Natural killer cell (primary cell): ENCODE results near the gene ANXA1. TPM values are rescaled to one million over a fixed set of nuclear protein-coding genes. Genes with fewer than 3 reads are reported as not detected.

Experiments
- ATAC-seq, 3 donors: fragments of 150-1000 bp in 2 of 3; fragments of 200-7000 bp in 1 of 3; cut with Tn5 transposase; 1 replicate in 1 of 3; 2 replicates in 2 of 3; pipeline ENCODE4 v1.10.0; 2021; ENCODE audit warnings: mild to moderate bottlenecking in 2 of 3, moderate library complexity in 2 of 3
- DNase-seq, 2 donors: peaks; one replicate each; pipeline versions ENCODE4 v3.0.0 to v3.0.0-alpha.2; 2013 to 2021; ENCODE audit warnings: mixed read lengths in 1 of 2
- H3K27ac ChIP-seq: one replicate; pipeline ENCODE4 v1.5.1; 2013; ENCODE audit warnings: mild to moderate bottlenecking, low read length
- H3K27me3 ChIP-seq: one replicate; pipeline ENCODE4 v1.6.1; 2013; ENCODE audit warnings: low read length; ENCODE audit not compliant: control insufficient read depth, insufficient read depth
- H3K36me3 ChIP-seq: one replicate; pipeline ENCODE4 v1.6.1; 2013; ENCODE audit warnings: low read length; ENCODE audit not compliant: control insufficient read depth, insufficient read depth
- H3K4me1 ChIP-seq: one replicate; pipeline ENCODE4 v1.6.1; 2013; ENCODE audit warnings: low read length; ENCODE audit not compliant: control insufficient read depth, insufficient read depth
- H3K4me3 ChIP-seq: one replicate; pipeline ENCODE4 v1.5.1; 2013; ENCODE audit warnings: low read length
- H3K9me3 ChIP-seq: one replicate; pipeline ENCODE4 v1.6.1; 2013; ENCODE audit warnings: low read length; ENCODE audit not compliant: control insufficient read depth, insufficient read depth
- H3K27ac Mint-ChIP-seq, 2 donors: one replicate each; pipeline ENCODE4 v1.8.0; 2022; ENCODE audit warnings: mild to moderate bottlenecking in 2 of 2, mixed read lengths in 2 of 2, moderate library complexity in 1 of 2
- H3K27me3 Mint-ChIP-seq, 2 donors: one replicate each; pipeline ENCODE4 v1.8.0; 2022; ENCODE audit warnings: low read depth in 2 of 2, mixed read lengths in 2 of 2
- H3K36me3 Mint-ChIP-seq: one replicate; pipeline ENCODE4 v1.8.0; 2022; ENCODE audit warnings: mixed read lengths
- H3K4me1 Mint-ChIP-seq, 2 donors: one replicate each; pipeline ENCODE4 v1.8.0; 2022; ENCODE audit warnings: mixed read lengths in 2 of 2
- H3K4me3 Mint-ChIP-seq: one replicate; pipeline ENCODE4 v1.8.0; 2022; ENCODE audit warnings: mild to moderate bottlenecking, moderate library complexity, mixed read lengths
- H3K9me3 Mint-ChIP-seq, 2 donors: one replicate each; pipeline ENCODE4 v1.8.0; 2022; ENCODE audit warnings: mixed read lengths in 2 of 2
- CTCF ChIP-seq: fragments of 200-600 bp; IDR thresholded peaks from one replicate; pipeline ENCODE4 v1.8.0; 2022; ENCODE audit warnings: antibody characterized with exemption
- WGBS: methylation state at CpG from one replicate; pipeline ENCODE4 v1.1.7; 2013; ENCODE audit warnings: missing lambda C conversion rate; ENCODE audit not compliant: insufficient coverage; 5-methylcytosine and 5-hydroxymethylcytosine counted together
- intact Hi-C: fragments of 100-400 bp; cut with micrococcal nuclease; formaldehyde crosslinking; loops from one replicate; pipeline ENCODE4 v1.14.2; 2022
- total RNA-seq, 4 donors: library from RNA; stranded (reverse); fragments of 120-200 nt in 1 of 4; gene quantifications; one replicate each; pipeline versions ENCODE4 v1.2.3 to v1.2.4, GENCODE V29; 2013 to 2022

The ANXA1 gene
- total RNA-seq, 3 donors from 2014 or later (not counting 1 experiment from before 2014, with no cell fraction given): 362 to 1,065 (median 419) TPM

- Histone ChIP-seq H3K27ac (no peak overlapping the region), H3K4me3 (no peak overlapping the region), H3K36me3 (no peaks in the 10 kb centered on the region), H3K4me1 (peaks cover 4% of the 10 kb centered on the region), H3K9me3 (no peaks in the 10 kb centered on the region), H3K27me3 (no peaks in the 10 kb centered on the region)
- no peak for TF ChIP-seq CTCF
- Mint-ChIP-seq H3K9me3 (no peaks in the 10 kb centered on the region), H3K4me3 (peak overlapping the region; percentile 31), H3K36me3 (no peaks in the 10 kb centered on the region), H3K4me1 (peaks cover 38 to 47% of the 10 kb centered on the region in 2 donors), H3K27me3 (no peaks in the 10 kb centered on the region), H3K27ac (peak overlapping the region; percentile 87 to 95)
- intact Hi-C loops: no loop called here
- no peak for ATAC-seq
- WGBS: no CpG with 5 or more reads among the region's 3 CpGs
- DNase-seq: no peak
These were observed 3.2 kb upstream of the ANXA1 start for GRCh38 chr9:73148447-73148937.

- intact Hi-C loops: loop anchor here (1.0 to 10.0 kb wide), 6 partner anchors 17 to 1813 kb away; partner anchors contain the start of gene ZFAND5
- Histone ChIP-seq H3K9me3 (no peaks in the 10 kb centered on the region), H3K4me1 (peaks cover 13% of the 10 kb centered on the region), H3K27me3 (no peaks in the 10 kb centered on the region), H3K27ac (peak overlapping the region; percentile 61), H3K4me3 (peak overlapping the region; percentile 3), H3K36me3 (no peaks in the 10 kb centered on the region)
- peak overlapping the region; percentile 70 for H3K4me3 Mint-ChIP-seq
- no peak for TF ChIP-seq CTCF
- no peaks in the 10 kb centered on the region for H3K36me3 Mint-ChIP-seq
- WGBS: no CpG with 5 or more reads among the region's 4 CpGs
- peak; percentile 52 to 67 (median 65) for ATAC-seq
- DNase-seq: peak in 1 of 2 donors; percentile 65
- H3K27ac Mint-ChIP-seq: peak overlapping the region; percentile 87 to 95
- no peaks in the 10 kb centered on the region for H3K27me3 Mint-ChIP-seq
- no peaks in the 10 kb centered on the region for H3K9me3 Mint-ChIP-seq
- peaks cover 41 to 52% of the 10 kb centered on the region in 2 donors for H3K4me1 Mint-ChIP-seq
These were observed 2.1 kb upstream of the ANXA1 start for GRCh38 chr9:73149371-73150067.

GRCh38 chr9:73152543-73152844 lies 829 bp downstream of the ANXA1 start:
- no peaks in the 10 kb centered on the region for H3K36me3 Mint-ChIP-seq
- intact Hi-C loops: loop anchor here (2.0 to 10.0 kb wide), 6 partner anchors 128 to 1936 kb away; partner anchors contain the start of genes NMRK1, OSTF1 and ZFAND5
- H3K27me3 ChIP-seq: no peaks in the 10 kb centered on the region
- H3K27ac ChIP-seq: peak overlapping the region; percentile 76
- peak overlapping the region; percentile 99 for H3K4me3 Mint-ChIP-seq
- H3K27me3 Mint-ChIP-seq: no peaks in the 10 kb centered on the region
- peak overlapping the region; percentile 54 for H3K4me3 ChIP-seq
- TF ChIP-seq CTCF: no peak
- no peak for DNase-seq
- no peaks in the 10 kb centered on the region for H3K9me3 ChIP-seq
- no peaks in the 10 kb centered on the region for H3K9me3 Mint-ChIP-seq
- peaks cover 61 to 77% of the 10 kb centered on the region in 2 donors for H3K4me1 Mint-ChIP-seq
- ATAC-seq: no peak
- H3K36me3 ChIP-seq: peaks cover 4% of the 10 kb centered on the region
- peak overlapping the region; percentile 95 for H3K27ac Mint-ChIP-seq
- H3K4me1 ChIP-seq: peaks cover 18% of the 10 kb centered on the region
